ENCODE data around the gene TOMM20. TPM values are rescaled to one million over a fixed set of nuclear protein-coding genes. Genes with fewer than 3 reads are reported as not detected.

Gene TOMM20
- 108 and 110 TPM in 2 replicates for total RNA-seq

- peak; percentile 97 for DNase-seq (ENCODE audit: insufficient read length, low spot score, missing footprints)
- peaks cover 50% of the 10 kb centered on the region for H3K79me2 ChIP-seq (ENCODE audit: insufficient read depth, low read length)
- peak within 1 kb of the TSS; percentile 97 for H3K4me3 ChIP-seq (ENCODE audit: insufficient read depth, low read length)
- H3K4me2 ChIP-seq (ENCODE audit: insufficient read depth, low read length), result peak within 1 kb of the TSS; percentile 83
- peaks cover 20% of the 10 kb centered on the region for H3K36me3 ChIP-seq (ENCODE audit: insufficient read depth, low read length)
- no peaks in the 10 kb centered on the region for H3K9me3 ChIP-seq (ENCODE audit: low read depth, low read length)
- TF ChIP-seq CTCF (IDR thresholded peaks at IDR 0.05; ENCODE audit: extremely low read depth, low read depth, low read length), result no peak
- peak within 1 kb of the TSS; percentile 97 for H3K27ac ChIP-seq (ENCODE audit: low read depth, low read length)
- H2AFZ ChIP-seq (ENCODE audit: low read length), result peak within 1 kb of the TSS; percentile 87
- H4K20me1 ChIP-seq (ENCODE audit: insufficient read depth, low read length), result peaks cover 38% of the 10 kb centered on the region
- H3K4me1 ChIP-seq (ENCODE audit: insufficient read depth, low read length), result peaks cover 11% of the 10 kb centered on the region
- H3K27me3 ChIP-seq (ENCODE audit: insufficient read depth, low read length), result no peaks in the 10 kb centered on the region
Observed at GRCh38 chr1:235128456-235129328, at the start of gene TOMM20. Gene TOMM20 (minus strand): TSS chr1:235128837. CDS start chr1:235128715, 122 bp downstream.

- H3K4me1 ChIP-seq (ENCODE audit: insufficient read depth, low read length), result no peaks in the 10 kb centered on the region
- TF ChIP-seq CTCF (IDR thresholded peaks at IDR 0.05; ENCODE audit: extremely low read depth, low read depth, low read length), result no peak
Observed at GRCh38 chr1:235176486-235176885, 47.8 kb upstream of the TOMM20 start.

GRCh38 chr1:235169986-235170385 is 41.3 kb upstream of the TOMM20 start:
- Histone ChIP-seq H3K9me3 (ENCODE audit: low read depth, low read length) (no peaks in the 10 kb centered on the region), H3K27me3 (ENCODE audit: insufficient read depth, low read length) (no peaks in the 10 kb centered on the region), H3K27ac (ENCODE audit: low read depth, low read length) (no peak overlapping the region), H3K4me1 (ENCODE audit: insufficient read depth, low read length) (no peaks in the 10 kb centered on the region), H3K79me2 (ENCODE audit: insufficient read depth, low read length) (no peaks in the 10 kb centered on the region), H3K4me3 (ENCODE audit: insufficient read depth, low read length) (no peak overlapping the region), H4K20me1 (ENCODE audit: insufficient read depth, low read length) (no peaks in the 10 kb centered on the region), H2AFZ (ENCODE audit: low read length) (no peak overlapping the region), H3K4me2 (ENCODE audit: insufficient read depth, low read length) (no peak overlapping the region), H3K36me3 (ENCODE audit: insufficient read depth, low read length) (peaks cover 26% of the 10 kb centered on the region)
- no peak for DNase-seq (ENCODE audit: insufficient read length, low spot score, missing footprints)
- no peak for TF ChIP-seq CTCF (IDR thresholded peaks at IDR 0.05; ENCODE audit: extremely low read depth, low read depth, low read length)

More at GRCh38 chr1:235176486-235176885, 47.8 kb upstream of the TOMM20 start:
- Histone ChIP-seq H3K9me3 (ENCODE audit: low read depth, low read length) (no peaks in the 10 kb centered on the region), H4K20me1 (ENCODE audit: insufficient read depth, low read length) (no peaks in the 10 kb centered on the region), H3K4me3 (ENCODE audit: insufficient read depth, low read length) (no peak overlapping the region), H3K4me2 (ENCODE audit: insufficient read depth, low read length) (no peak overlapping the region), H3K79me2 (ENCODE audit: insufficient read depth, low read length) (peaks cover 1% of the 10 kb centered on the region), H2AFZ (ENCODE audit: low read length) (no peak overlapping the region), H3K27me3 (ENCODE audit: insufficient read depth, low read length) (no peaks in the 10 kb centered on the region), H3K27ac (ENCODE audit: low read depth, low read length) (no peak overlapping the region), H3K36me3 (ENCODE audit: insufficient read depth, low read length) (peaks cover 34% of the 10 kb centered on the region)
- DNase-seq (ENCODE audit: insufficient read length, low spot score, missing footprints), result no peak

- no peak overlapping the region for H3K4me3 ChIP-seq (ENCODE audit: insufficient read depth, low read length)
- no peak overlapping the region for H2AFZ ChIP-seq (ENCODE audit: low read length)
- H4K20me1 ChIP-seq (ENCODE audit: insufficient read depth, low read length), result no peaks in the 10 kb centered on the region
- no peak overlapping the region for H3K4me2 ChIP-seq (ENCODE audit: insufficient read depth, low read length)
- H3K79me2 ChIP-seq (ENCODE audit: insufficient read depth, low read length), result no peaks in the 10 kb centered on the region
- no peaks in the 10 kb centered on the region for H3K4me1 ChIP-seq (ENCODE audit: insufficient read depth, low read length)
- no peak for DNase-seq (ENCODE audit: insufficient read length, low spot score, missing footprints)
- peaks cover 20% of the 10 kb centered on the region for H3K36me3 ChIP-seq (ENCODE audit: insufficient read depth, low read length)
- H3K9me3 ChIP-seq (ENCODE audit: low read depth, low read length), result no peaks in the 10 kb centered on the region
- no peak overlapping the region for H3K27ac ChIP-seq (ENCODE audit: low read depth, low read length)
- no peaks in the 10 kb centered on the region for H3K27me3 ChIP-seq (ENCODE audit: insufficient read depth, low read length)
- TF ChIP-seq CTCF (IDR thresholded peaks at IDR 0.05; ENCODE audit: extremely low read depth, low read depth, low read length), result no peak
Observed at GRCh38 chr1:235168375-235168774, 39.7 kb upstream of the TOMM20 start.

All from osteoblast (primary cell).